ENCODE results near the gene MAP3K4. TPM values are rescaled to one million over a fixed set of nuclear protein-coding genes. Genes with fewer than 3 reads are reported as not detected.

The MAP3K4 gene
- total RNA-seq, 1 experiment from 2014 or later: 27.9 TPM

DNA sequence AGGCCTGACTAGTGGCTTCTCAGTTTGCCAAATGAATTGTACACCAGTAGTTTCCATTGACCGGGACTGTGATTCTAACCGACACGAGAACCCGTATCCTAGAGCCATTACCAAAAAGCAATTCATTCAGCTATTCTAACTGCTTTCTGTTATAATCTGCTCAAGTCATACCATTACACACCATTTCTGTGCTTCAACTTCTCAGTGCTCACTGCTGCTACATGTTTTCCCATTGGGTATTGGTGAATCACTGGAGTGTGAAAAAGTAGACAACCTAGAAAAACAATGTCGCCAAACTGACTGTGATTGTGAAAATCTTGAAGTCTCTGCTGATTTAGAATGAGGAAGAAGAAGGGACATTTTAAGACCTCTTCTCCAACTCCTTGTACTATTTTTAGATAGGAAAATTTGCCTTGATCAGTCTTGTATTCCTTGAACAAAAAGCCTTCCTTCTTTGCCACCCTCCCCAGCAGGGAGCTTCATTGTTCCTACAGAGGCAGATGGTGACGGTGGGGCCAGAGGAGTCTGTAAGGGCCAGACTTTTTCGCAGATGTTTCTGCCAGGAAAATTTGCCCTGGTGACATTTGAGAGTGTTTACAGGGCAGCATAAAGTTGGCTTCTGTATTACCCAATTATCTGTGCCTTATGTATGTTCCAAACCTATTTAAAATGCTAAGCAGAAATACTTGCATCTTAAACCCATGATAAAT, 31.7 kb upstream of the MAP3K4 start:
- no peaks in the 10 kb centered on the region for H3K36me3 ChIP-seq (ENCODE audit: low read depth, low read length)
- BruUV-seq (replicated peaks): no TSS peak
- no peak overlapping the region for H2AFZ ChIP-seq (ENCODE audit: low read length)
- H3K9me3 ChIP-seq (ENCODE audit: low read length): no peaks in the 10 kb centered on the region
- H3K9ac ChIP-seq (ENCODE audit: low read length): no peak overlapping the region
- ATAC-seq (no peak), DNase-seq (no peak)
- H3K27me3 ChIP-seq (ENCODE audit: low read length): no peaks in the 10 kb centered on the region
- no peaks in the 10 kb centered on the region for H4K20me1 ChIP-seq (ENCODE audit: low read length)
- H3F3A ChIP-seq (ENCODE audit: low read length, unreplicated experiment): no peaks in the 10 kb centered on the region
- no peaks in the 10 kb centered on the region for H3K79me2 ChIP-seq (ENCODE audit: low read length)
- intact Hi-C loops (cut with micrococcal nuclease): no loop called here
- TF ChIP-seq EZH2 (IDR thresholded peaks at IDR 0.05; ENCODE audit: low read length, unreplicated experiment) (no peak), EZH2phosphoT487 (IDR thresholded peaks at IDR 0.05; ENCODE audit: borderline replicate concordance, low read length) (no peak)
- TF ChIP-seq, protein P1, sequence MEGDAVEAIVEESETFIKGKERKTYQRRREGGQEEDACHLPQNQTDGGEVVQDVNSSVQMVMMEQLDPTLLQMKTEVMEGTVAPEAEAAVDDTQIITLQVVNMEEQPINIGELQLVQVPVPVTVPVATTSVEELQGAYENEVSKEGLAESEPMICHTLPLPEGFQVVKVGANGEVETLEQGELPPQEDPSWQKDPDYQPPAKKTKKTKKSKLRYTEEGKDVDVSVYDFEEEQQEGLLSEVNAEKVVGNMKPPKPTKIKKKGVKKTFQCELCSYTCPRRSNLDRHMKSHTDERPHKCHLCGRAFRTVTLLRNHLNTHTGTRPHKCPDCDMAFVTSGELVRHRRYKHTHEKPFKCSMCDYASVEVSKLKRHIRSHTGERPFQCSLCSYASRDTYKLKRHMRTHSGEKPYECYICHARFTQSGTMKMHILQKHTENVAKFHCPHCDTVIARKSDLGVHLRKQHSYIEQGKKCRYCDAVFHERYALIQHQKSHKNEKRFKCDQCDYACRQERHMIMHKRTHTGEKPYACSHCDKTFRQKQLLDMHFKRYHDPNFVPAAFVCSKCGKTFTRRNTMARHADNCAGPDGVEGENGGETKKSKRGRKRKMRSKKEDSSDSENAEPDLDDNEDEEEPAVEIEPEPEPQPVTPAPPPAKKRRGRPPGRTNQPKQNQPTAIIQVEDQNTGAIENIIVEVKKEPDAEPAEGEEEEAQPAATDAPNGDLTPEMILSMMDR (conservative IDR thresholded peaks at IDR 0.05; ENCODE audit: low read depth, low read length): no peak
- no peak overlapping the region for H3K4me2 ChIP-seq (ENCODE audit: low read length)
- ChIA-PET CTCF (no interaction called here), POLR2A (ENCODE audit: unreplicated experiment) (no interaction called here)
- H3K27ac ChIP-seq (ENCODE audit: low read length): no peak overlapping the region
- no peaks in the 10 kb centered on the region for H3K9me2 ChIP-seq (replicated peaks; ENCODE audit: low read length)
- H3K4me1 ChIP-seq (ENCODE audit: insufficient read depth, low read length): no peaks in the 10 kb centered on the region
- no peak overlapping the region for H3K4me3 ChIP-seq (ENCODE audit: low read length)

DNA sequence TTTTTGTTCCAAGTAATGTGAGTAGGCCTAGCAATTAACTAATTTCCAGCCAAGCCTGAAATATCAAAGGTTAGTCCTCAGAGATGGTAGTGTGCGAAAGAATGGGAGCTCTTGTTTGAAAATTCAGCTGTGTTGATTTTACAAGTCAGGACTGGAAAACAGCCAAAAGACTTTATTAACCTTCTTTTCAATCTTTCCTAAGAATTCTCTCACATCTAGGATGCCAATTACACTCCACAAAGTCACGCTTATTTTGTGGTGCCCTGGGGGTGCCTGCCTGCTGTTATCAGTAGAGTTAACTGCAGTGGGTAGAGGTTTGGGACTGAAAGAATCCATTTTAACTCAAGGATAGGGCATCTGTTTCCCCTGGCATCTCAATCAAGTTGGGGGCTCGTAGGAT, 30.7 kb upstream of the MAP3K4 start:
- Histone ChIP-seq H3K36me3 (ENCODE audit: low read depth, low read length) (no peaks in the 10 kb centered on the region), H3K4me3 (ENCODE audit: low read length) (no peak overlapping the region), H3K9ac (ENCODE audit: low read length) (no peak overlapping the region), H2AFZ (ENCODE audit: low read length) (no peak overlapping the region), H3K79me2 (ENCODE audit: low read length) (no peaks in the 10 kb centered on the region), H3K4me2 (ENCODE audit: low read length) (no peak overlapping the region), H3K4me1 (ENCODE audit: insufficient read depth, low read length) (no peaks in the 10 kb centered on the region), H3K27me3 (ENCODE audit: low read length) (no peaks in the 10 kb centered on the region), H3K9me2 (replicated peaks; ENCODE audit: low read length) (no peaks in the 10 kb centered on the region), H4K20me1 (ENCODE audit: low read length) (no peaks in the 10 kb centered on the region), H3K27ac (ENCODE audit: low read length) (no peak overlapping the region), H3K9me3 (ENCODE audit: low read length) (no peaks in the 10 kb centered on the region), H3F3A (ENCODE audit: low read length, unreplicated experiment) (no peaks in the 10 kb centered on the region)
- TF ChIP-seq, protein P1 (conservative IDR thresholded peaks at IDR 0.05; ENCODE audit: low read depth, low read length): no peak
- no peak for TF ChIP-seq EZH2phosphoT487 (IDR thresholded peaks at IDR 0.05; ENCODE audit: borderline replicate concordance, low read length)
- no TSS peak for BruUV-seq (replicated peaks)
- intact Hi-C loops (cut with micrococcal nuclease): no loop called here
- CTCF ChIA-PET: no interaction called here
- no peak for DNase-seq
- POLR2A ChIA-PET (ENCODE audit: unreplicated experiment): no interaction called here
- no peak for ATAC-seq

DNA sequence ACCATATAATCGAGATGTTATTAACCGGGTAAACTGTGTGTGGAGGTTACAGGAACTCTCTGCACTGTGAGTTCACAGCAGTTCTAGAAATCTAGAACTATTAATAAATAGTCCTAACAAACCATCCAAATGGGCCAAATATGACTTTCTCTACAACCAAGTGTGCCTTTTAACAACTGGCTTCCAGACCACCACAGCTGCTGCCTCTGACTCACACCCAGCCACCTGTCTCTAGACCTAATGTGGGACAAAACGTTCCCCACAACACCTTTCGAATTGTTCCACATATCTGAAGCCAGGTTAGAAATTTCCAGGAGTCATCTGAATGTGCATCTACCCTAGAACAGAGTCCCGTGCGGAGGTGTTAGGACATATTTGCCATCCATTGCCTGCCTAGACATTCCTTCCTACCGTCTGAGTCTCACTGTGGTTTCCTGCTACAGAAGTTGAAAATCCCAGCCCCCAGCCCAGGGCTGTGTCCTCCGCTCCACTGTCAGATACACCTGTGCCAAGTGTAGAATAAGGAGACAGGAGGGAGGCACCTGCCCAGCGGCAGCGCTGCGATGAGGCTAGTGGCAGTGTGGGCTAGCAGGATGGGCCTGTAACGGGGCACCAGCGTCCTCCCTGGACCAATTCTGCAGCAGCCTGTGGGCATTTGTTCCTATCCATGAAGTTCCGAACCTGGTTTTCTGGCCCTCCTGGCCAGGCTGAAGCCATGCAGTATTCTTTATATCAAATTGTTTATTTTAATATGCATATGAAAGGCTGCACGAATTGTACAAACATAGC, 28.5 kb upstream of the MAP3K4 start:
- Histone ChIP-seq H3K79me2 (ENCODE audit: low read length) (no peaks in the 10 kb centered on the region), H3K27me3 (ENCODE audit: low read length) (no peaks in the 10 kb centered on the region), H2AFZ (ENCODE audit: low read length) (no peak overlapping the region), H3F3A (ENCODE audit: low read length, unreplicated experiment) (no peaks in the 10 kb centered on the region), H3K4me3 (ENCODE audit: low read length) (no peak overlapping the region), H3K4me1 (ENCODE audit: insufficient read depth, low read length) (no peaks in the 10 kb centered on the region), H3K4me2 (ENCODE audit: low read length) (no peak overlapping the region), H3K9ac (ENCODE audit: low read length) (no peak overlapping the region), H3K9me3 (ENCODE audit: low read length) (no peaks in the 10 kb centered on the region), H3K36me3 (ENCODE audit: low read depth, low read length) (no peaks in the 10 kb centered on the region), H3K27ac (ENCODE audit: low read length) (no peak overlapping the region), H4K20me1 (ENCODE audit: low read length) (no peaks in the 10 kb centered on the region), H3K9me2 (replicated peaks; ENCODE audit: low read length) (no peaks in the 10 kb centered on the region)
- TF ChIP-seq, protein P1 (conservative IDR thresholded peaks at IDR 0.05; ENCODE audit: low read depth, low read length): no peak
- TF ChIP-seq EZH2phosphoT487 (IDR thresholded peaks at IDR 0.05; ENCODE audit: borderline replicate concordance, low read length): no peak
- no peak for TF ChIP-seq EZH2 (IDR thresholded peaks at IDR 0.05; ENCODE audit: low read length, unreplicated experiment)
- no TSS peak for BruUV-seq (replicated peaks)
- POLR2A ChIA-PET (ENCODE audit: unreplicated experiment): no interaction called here
- CTCF ChIA-PET: no interaction called here
- ATAC-seq (no peak), DNase-seq (no peak)
- intact Hi-C loops (cut with micrococcal nuclease): no loop called here
